PC-3 (cell line): Measurements from ENCODE around the gene MDM4.

ENCODE experiments used
- EZH2phosphoT487 ChIP-seq: fragments of 300-600 bp; sonication (generic); IDR thresholded peaks from 2 replicates; pipeline ENCODE4 v1.6.1; 2018; ENCODE audit warnings: mild to moderate bottlenecking, antibody characterized with exemption, low read length, borderline replicate concordance
- TF ChIP-seq, protein P1 (sequence below): fragments of 300-600 bp; sonication (generic); conservative IDR thresholded peaks from 2 replicates; pipeline ENCODE4 v1.5.1; 2017; ENCODE audit warnings: antibody characterized with exemption, low read depth, mild to moderate bottlenecking, low read length

DNA sequence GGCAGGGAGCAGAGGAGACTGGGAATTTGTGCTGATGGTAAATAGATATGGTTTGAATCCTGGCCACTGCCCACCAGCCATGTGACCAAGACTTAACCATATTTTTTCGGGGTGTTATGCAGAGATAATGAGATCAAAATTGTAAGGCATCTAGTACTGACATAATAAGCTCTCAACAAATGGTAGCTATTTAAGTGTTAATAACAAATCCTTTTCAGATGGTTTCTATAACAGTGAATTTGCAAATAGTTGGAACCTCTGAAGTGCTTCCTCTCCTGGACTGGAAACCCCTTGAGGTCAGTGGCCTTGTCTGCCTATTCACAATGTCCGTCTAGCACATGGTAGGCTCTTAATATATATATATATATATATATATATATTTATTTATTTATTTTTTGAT is 64.7 kb downstream of the MDM4 start:
- TF ChIP-seq, protein P1, sequence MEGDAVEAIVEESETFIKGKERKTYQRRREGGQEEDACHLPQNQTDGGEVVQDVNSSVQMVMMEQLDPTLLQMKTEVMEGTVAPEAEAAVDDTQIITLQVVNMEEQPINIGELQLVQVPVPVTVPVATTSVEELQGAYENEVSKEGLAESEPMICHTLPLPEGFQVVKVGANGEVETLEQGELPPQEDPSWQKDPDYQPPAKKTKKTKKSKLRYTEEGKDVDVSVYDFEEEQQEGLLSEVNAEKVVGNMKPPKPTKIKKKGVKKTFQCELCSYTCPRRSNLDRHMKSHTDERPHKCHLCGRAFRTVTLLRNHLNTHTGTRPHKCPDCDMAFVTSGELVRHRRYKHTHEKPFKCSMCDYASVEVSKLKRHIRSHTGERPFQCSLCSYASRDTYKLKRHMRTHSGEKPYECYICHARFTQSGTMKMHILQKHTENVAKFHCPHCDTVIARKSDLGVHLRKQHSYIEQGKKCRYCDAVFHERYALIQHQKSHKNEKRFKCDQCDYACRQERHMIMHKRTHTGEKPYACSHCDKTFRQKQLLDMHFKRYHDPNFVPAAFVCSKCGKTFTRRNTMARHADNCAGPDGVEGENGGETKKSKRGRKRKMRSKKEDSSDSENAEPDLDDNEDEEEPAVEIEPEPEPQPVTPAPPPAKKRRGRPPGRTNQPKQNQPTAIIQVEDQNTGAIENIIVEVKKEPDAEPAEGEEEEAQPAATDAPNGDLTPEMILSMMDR, result no peak
- TF ChIP-seq EZH2phosphoT487, result no peak
